GM18511 (cell line): ENCODE measurements around the gene IL6ST.

ENCODE experiments used
- ATAC-seq: cut with Tn5 transposase; IDR thresholded peaks from one replicate; pipeline ENCODE4 v1.9.1; 2021; ENCODE audit warnings: mild to moderate bottlenecking, moderate library complexity; ENCODE audit not compliant: unreplicated experiment

The IL6ST gene

GRCh38 chr5:55899344-55899743 is 95.4 kb downstream of the IL6ST start:
- no peak for ATAC-seq

- ATAC-seq, result no peak
Measured at GRCh38 chr5:55897905-55898304, 96.9 kb downstream of the IL6ST start.

DNA sequence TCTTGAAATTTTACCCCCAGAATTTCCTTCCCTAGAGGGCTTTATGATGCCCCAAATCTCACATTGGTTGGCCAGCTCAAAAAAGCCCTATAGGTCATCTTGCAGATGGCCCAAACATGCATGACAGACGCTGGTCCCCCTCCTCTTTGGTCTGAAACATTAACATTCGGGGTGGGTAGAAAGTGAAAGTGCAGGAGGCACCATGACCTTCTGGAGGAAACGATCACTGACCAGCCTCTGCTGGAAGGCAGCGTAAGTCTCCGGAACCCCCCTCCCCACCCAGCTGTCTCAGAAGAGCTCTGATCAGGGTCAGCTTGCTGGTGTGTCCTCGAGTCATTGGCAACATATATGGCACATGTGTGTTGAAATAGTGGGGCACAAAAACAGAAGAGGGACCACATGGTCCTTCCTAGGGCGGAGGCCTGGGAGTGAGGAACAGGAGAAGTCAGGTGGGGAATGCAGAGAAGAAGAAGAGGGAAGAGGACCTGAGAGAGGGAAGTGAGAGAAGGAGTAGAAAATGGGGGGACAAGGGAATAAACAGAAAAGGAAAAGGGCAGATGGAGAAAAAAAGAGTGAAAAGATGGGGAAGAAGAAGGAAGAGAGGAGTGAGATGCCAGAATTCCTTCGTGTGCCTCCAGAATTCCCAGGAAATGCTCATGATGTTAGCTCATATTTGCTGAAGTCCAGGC is 97.4 kb downstream of the IL6ST start:
- ATAC-seq, result no peak

- ATAC-seq, result no peak
Measured at GRCh38 chr5:55896663-55897062, 98.1 kb downstream of the IL6ST start.

DNA sequence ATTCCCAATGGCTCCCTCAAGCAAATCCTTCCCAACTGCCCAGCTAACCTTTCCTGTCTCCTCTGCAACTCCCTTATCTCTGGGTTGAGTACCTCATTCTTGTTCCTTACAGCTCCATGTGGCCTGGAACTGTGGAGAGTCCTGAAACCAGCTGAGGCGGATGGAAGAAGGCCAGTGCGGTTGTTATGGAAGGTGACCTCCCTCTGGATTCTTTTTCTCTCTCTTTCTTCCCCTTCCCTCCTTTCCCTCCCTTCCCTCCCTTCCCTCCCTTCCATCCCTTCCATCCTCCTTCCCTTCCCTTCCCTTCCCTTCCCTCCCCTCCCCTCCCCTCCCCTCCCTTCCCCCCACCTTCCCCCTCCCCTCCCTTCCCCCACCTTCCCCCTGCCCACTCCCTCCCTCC is 98.5 kb downstream of the IL6ST start:
- ATAC-seq, result no peak

GRCh38 chr5:55895346-55895745 is 99.4 kb downstream of the IL6ST start:
- no peak for ATAC-seq

- ATAC-seq, result no peak
Measured at GRCh38 chr5:55894135-55894534, 100.6 kb downstream of the IL6ST start.

DNA sequence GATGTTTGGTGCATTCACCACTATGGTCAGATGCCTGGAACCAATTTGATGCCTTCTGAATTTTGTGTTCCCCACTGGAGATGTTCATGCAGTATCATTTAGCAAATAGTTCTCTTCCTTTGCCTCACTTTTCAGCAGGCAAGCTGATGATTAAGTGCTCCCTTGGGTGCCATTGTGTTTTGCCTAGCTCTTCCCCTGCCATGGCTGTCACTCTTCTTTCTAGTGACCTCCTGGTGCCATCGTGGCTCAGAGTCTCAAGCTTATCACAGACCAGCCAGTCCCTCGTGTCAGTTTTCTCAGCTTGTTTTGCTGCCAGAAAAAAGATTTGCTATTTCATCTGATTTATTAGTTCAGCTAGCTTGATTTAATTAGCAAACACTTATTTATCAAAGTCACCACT is 102.3 kb downstream of the IL6ST start:
- ATAC-seq, result no peak

- no peak for ATAC-seq
Measured at GRCh38 chr5:55888205-55888604, 106.6 kb downstream of the IL6ST start.

- ATAC-seq, result no peak
Measured at GRCh38 chr5:55885359-55885758, 109.4 kb downstream of the IL6ST start.
